ENCODE results near the gene VPS13D. TPM values are rescaled to one million over a fixed set of nuclear protein-coding genes. Genes with fewer than 3 reads are reported as not detected.

VPS13D gene
- total RNA-seq, 4 donors from 2014 or later: 88.1 to 105 (median 97.1) TPM

DNA sequence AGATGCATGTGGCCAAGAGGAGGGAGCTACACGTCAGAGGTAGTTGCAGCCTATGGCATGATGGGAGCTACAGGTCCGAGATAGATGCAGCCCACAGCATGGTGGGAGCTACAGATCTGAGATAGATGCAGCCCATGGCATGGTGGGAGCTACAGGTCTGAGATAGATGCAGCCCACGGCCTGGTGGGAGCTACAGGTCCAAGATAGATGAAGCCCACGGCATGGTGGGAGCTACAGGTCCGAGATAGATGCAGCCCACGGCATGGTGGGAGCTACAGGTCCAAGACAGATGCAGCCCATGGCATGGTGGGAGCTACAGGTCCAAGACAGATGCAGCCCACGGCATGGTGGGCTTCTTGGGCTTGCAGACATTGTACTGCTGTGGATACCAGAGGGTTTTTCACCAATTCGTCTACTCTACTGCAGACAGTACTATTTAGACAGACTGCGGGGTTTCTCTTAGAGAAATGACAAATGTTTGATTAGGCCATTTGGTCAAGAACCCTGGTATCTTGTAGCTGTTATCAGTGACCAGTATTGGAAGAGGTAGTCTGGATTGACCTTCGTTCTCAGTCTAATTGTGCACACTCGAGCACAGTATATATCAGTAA is 260.8 kb downstream of the VPS13D start:
- DNase-seq (ENCODE audit: low spot score) (no peak), ATAC-seq (ENCODE audit: low FRiP score) (no peak)
- no peak for TF ChIP-seq CTCF (IDR thresholded peaks at IDR 0.05)

DNA sequence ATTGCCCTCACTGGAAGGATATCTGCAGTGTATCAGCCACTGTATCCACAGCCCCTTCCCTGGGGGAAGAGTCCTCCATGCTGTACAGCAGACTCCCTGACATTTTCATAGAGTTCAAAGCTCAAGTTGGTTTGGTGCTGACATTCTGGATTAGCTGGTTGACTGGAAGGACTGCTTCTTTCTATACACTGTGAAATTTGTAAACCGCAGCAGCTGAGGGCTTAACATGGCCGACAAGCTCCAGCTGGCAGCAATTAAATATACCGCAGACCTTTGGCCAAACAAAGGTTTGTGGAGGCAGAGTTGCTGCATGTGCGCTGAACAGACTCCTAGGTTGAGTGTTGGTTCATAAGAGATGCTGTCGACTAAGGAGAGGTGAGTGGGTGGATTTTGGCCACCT is 261.8 kb downstream of the VPS13D start:
- no peak for DNase-seq (ENCODE audit: low spot score)
- ATAC-seq (ENCODE audit: low FRiP score): no peak
- no peak for TF ChIP-seq CTCF (IDR thresholded peaks at IDR 0.05)

DNA sequence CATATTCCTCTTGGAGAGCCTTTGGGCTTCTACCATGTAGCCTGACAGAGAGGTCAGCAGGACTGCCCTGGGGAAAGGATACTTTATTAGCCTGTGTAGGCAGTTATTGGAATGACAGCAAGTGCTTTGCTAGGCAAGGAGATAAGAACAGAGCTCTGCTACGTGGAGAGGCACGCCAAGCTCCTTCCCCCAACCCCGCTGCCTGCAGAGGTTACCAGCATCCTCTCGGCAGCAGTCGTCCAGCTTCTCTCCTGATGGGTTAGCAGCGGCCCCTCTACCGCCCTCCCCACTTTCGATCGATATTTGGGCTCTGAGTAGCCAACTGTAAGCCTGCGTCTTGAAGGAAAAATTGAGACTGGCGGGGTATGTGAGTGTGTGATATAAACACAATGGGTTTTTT is 265.9 kb downstream of the VPS13D start:
- ATAC-seq (ENCODE audit: low FRiP score) (no peak), DNase-seq (ENCODE audit: low spot score) (no peak)
- no peak for TF ChIP-seq CTCF (IDR thresholded peaks at IDR 0.05)

- no peak for TF ChIP-seq CTCF (IDR thresholded peaks at IDR 0.05)
- ATAC-seq (ENCODE audit: low FRiP score): peak; percentile 62
- no peak for DNase-seq (ENCODE audit: low spot score)
Measured at GRCh38 chr1:12496154-12496961, 266.5 kb downstream of the VPS13D start.

DNA sequence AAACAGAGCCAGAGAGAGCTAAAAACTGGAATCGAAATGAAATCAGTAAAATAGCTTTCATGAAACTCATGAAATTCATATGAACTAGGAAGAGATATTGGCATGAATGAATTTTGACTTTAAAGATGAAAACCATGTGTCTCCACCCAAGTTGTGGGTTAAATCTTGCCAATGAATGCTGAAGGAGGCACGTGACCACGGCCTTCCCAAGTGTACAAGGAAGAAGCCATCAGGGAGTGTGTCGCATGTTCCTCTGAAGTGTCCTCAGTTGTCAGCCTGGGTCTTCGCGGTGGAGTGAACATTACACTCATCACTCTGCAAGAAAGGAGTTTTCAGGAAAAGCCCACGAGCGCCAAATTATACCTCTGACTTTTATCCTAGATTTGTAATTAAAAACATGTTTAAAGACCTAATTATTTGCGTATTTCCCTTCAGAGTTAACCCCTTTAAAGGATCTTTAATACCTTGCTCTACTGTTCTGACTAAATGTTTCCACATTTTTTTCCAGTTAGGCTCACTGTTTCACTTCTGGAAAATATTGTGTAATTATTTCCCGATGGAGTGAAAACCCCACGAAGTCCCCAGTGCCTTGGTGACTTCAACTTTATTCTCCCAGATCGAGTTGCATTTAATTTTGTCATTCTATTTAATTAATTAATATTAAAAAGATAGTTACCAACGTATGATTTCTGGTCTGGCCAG is 269.9 kb downstream of the VPS13D start:
- no peak for TF ChIP-seq CTCF (IDR thresholded peaks at IDR 0.05)
- ATAC-seq (ENCODE audit: low FRiP score) (no peak), DNase-seq (ENCODE audit: low spot score) (no peak)

DNA sequence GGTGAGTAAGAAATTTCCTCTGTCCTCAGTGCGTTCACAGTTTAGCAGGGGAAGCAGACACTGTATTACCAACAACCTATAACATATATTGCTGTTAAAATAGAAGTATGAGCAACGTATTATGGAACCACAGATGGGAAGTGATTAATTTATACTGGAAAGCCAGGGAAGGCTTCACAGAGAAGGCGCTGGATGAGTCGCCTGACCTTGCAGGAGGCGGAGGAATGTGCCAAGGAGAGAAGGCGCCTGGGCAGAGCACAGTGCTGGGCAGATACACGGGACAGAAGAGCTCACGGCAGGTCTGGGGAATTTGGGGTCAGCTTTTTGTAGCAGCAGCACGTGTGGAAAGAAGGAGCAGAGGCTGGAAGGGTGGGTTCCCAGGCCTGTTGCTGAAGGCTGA is 271.8 kb downstream of the VPS13D start:
- TF ChIP-seq CTCF (IDR thresholded peaks at IDR 0.05): no peak
- ATAC-seq (ENCODE audit: low FRiP score) (no peak), DNase-seq (ENCODE audit: low spot score) (no peak)

Data from omental fat pad (tissue), 4 donors.